ENCODE results near the gene LRG1.
A peak's percentile ranks its signal among the peaks of the same experiment; 100 is the strongest.

The LRG1 gene

DNA sequence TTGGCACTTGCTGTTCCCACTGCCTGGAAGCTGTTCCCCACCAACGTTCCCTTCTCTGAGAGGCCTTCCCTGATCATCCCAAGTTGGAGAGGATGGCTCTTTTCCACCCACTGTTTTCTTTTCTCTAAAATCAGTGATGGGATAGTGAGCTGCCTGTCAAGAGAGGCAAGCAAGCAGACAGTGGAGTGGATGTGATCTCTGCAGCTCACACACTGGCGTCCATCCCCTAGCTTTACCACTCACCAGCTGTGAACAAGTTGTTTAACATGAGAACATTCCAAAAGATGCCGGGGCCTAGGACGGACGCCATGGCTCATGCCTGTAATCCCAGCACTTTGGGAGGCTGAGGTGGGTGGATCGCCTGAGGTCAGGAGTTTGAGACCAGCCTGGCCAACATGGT lies 47.7 kb upstream of the LRG1 start:
- CTCF ChIA-PET: interaction anchor here (0.6 to 4.3 kb wide), 8 partner anchors 10 to 63 kb away, joined by 3 to 19 read pairs (median 4); no protein-coding TSS in a partner anchor
- POLR2A ChIA-PET: interaction anchor here (0.7 kb wide), 1 partner anchor 12 kb away, joined by 3 read pairs; no protein-coding TSS in a partner anchor
- Histone ChIP-seq H3K4me3 (ENCODE audit: low read depth, low read length) (no peak overlapping the region), H3K36me3 (ENCODE audit: control insufficient read depth in 2 of 2, insufficient read depth in 1 of 2, low read length in 2 of 2) (no peaks in the 10 kb centered on the region), H3K9me3 (ENCODE audit: control insufficient read depth, insufficient read depth, low read depth, low read length) (no peaks in the 10 kb centered on the region), H3K27ac (ENCODE audit: extremely low read depth, low read depth, low read length) (no peak overlapping the region), H3K4me1 (ENCODE audit: control insufficient read depth, insufficient read depth, low read length) (no peaks in the 10 kb centered on the region)
- no peak for TF ChIP-seq GFI1B (tag by site-specific recombination; IDR thresholded peaks at IDR 0.05)
- TF ChIP-seq ZNF404 (tag by site-specific recombination; IDR thresholded peaks at IDR 0.05): no peak
- TF ChIP-seq ZBTB8A (tag by site-specific recombination; IDR thresholded peaks at IDR 0.05): no peak
- no peak for TF ChIP-seq ZNF211 (tag by site-specific recombination; IDR thresholded peaks at IDR 0.05; ENCODE audit: low read depth)
- TF ChIP-seq, protein P1, sequence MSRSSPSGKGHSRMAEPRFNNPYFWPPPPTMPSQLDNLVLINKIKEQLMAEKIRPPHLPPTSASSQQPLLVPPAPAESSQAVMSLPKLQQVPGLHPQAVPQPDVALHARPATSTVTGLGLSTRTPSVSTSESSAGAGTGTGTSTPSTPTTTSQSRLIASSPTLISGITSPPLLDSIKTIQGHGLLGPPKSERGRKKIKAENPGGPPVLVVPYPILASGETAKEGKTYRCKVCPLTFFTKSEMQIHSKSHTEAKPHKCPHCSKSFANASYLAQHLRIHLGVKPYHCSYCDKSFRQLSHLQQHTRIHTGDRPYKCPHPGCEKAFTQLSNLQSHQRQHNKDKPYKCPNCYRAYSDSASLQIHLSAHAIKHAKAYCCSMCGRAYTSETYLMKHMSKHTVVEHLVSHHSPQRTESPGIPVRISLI (tag by site-specific recombination; IDR thresholded peaks at IDR 0.05): no peak
- TF ChIP-seq ZNF510 (tag by site-specific recombination; IDR thresholded peaks at IDR 0.05; ENCODE audit: insufficient replicate concordance): no peak
- no peak for TF ChIP-seq ZNF423 (tag by site-specific recombination; IDR thresholded peaks at IDR 0.05)
- no peak for TF ChIP-seq ZFP69B (tag by site-specific recombination; IDR thresholded peaks at IDR 0.05)
- no peak for TF ChIP-seq SCRT2 (tag by site-specific recombination; IDR thresholded peaks at IDR 0.05)
- TF ChIP-seq, protein P2, sequence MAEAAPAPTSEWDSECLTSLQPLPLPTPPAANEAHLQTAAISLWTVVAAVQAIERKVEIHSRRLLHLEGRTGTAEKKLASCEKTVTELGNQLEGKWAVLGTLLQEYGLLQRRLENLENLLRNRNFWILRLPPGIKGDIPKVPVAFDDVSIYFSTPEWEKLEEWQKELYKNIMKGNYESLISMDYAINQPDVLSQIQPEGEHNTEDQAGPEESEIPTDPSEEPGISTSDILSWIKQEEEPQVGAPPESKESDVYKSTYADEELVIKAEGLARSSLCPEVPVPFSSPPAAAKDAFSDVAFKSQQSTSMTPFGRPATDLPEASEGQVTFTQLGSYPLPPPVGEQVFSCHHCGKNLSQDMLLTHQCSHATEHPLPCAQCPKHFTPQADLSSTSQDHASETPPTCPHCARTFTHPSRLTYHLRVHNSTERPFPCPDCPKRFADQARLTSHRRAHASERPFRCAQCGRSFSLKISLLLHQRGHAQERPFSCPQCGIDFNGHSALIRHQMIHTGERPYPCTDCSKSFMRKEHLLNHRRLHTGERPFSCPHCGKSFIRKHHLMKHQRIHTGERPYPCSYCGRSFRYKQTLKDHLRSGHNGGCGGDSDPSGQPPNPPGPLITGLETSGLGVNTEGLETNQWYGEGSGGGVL (tag by site-specific recombination; IDR thresholded peaks at IDR 0.05): no peak
- TF ChIP-seq ZNF747 (tag by site-specific recombination; IDR thresholded peaks at IDR 0.05): no peak
- no peak for TF ChIP-seq ZNF311 (tag by site-specific recombination; IDR thresholded peaks at IDR 0.05; ENCODE audit: borderline replicate concordance)
- no peak for TF ChIP-seq ZNF664 (tag by site-specific recombination; IDR thresholded peaks at IDR 0.05)
- TF ChIP-seq ZNF561 (tag by site-specific recombination; IDR thresholded peaks at IDR 0.05; ENCODE audit: borderline replicate concordance): no peak
- no peak for TF ChIP-seq ZNF677 (tag by site-specific recombination; IDR thresholded peaks at IDR 0.05)
- no peak for TF ChIP-seq ZNF302 (tag by site-specific recombination; IDR thresholded peaks at IDR 0.05; ENCODE audit: low read depth)
- TF ChIP-seq, protein P3, sequence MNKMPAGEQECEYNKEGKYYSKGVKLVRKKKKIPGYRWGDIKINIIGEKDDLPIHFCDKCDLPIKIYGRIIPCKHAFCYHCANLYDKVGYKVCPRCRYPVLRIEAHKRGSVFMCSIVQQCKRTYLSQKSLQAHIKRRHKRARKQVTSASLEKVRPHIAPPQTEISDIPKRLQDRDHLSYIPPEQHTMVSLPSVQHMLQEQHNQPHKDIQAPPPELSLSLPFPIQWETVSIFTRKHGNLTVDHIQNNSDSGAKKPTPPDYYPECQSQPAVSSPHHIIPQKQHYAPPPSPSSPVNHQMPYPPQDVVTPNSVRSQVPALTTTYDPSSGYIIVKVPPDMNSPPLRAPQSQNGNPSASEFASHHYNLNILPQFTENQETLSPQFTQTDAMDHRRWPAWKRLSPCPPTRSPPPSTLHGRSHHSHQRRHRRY (tag by site-specific recombination; IDR thresholded peaks at IDR 0.05): no peak
- TF ChIP-seq, protein P4, sequence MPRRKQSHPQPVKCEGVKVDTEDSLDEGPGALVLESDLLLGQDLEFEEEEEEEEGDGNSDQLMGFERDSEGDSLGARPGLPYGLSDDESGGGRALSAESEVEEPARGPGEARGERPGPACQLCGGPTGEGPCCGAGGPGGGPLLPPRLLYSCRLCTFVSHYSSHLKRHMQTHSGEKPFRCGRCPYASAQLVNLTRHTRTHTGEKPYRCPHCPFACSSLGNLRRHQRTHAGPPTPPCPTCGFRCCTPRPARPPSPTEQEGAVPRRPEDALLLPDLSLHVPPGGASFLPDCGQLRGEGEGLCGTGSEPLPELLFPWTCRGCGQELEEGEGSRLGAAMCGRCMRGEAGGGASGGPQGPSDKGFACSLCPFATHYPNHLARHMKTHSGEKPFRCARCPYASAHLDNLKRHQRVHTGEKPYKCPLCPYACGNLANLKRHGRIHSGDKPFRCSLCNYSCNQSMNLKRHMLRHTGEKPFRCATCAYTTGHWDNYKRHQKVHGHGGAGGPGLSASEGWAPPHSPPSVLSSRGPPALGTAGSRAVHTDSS (tag by site-specific recombination; IDR thresholded peaks at IDR 0.05): no peak
- no peak for TF ChIP-seq ZNF776 (tag by site-specific recombination; IDR thresholded peaks at IDR 0.05; ENCODE audit: borderline replicate concordance)

DNA sequence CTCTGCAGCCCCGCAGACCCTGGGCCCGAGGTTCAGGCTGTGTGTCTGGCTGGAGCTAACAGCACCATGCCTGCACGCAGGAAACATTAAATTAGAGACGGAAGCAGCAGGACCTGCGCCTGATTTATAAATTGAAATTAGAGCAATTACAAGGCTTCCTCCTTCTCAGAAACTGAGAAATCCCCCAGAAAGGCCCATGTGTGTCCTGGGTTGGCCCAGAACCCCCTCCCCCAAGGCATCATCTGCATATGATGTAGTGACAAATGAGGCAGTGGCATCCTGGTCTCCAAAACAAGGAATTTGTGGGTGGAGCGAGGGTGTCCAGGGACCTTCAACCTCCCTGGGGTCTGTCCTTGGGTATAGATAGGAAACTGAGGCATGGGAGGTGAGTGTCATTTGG lies 46.9 kb upstream of the LRG1 start:
- TF ChIP-seq ZNF366 (tag by site-specific recombination; conservative IDR thresholded peaks at IDR 0.05) (no peak), YY2 (tag by site-specific recombination; IDR thresholded peaks at IDR 0.05) (no peak)
- TF ChIP-seq, protein P5, sequence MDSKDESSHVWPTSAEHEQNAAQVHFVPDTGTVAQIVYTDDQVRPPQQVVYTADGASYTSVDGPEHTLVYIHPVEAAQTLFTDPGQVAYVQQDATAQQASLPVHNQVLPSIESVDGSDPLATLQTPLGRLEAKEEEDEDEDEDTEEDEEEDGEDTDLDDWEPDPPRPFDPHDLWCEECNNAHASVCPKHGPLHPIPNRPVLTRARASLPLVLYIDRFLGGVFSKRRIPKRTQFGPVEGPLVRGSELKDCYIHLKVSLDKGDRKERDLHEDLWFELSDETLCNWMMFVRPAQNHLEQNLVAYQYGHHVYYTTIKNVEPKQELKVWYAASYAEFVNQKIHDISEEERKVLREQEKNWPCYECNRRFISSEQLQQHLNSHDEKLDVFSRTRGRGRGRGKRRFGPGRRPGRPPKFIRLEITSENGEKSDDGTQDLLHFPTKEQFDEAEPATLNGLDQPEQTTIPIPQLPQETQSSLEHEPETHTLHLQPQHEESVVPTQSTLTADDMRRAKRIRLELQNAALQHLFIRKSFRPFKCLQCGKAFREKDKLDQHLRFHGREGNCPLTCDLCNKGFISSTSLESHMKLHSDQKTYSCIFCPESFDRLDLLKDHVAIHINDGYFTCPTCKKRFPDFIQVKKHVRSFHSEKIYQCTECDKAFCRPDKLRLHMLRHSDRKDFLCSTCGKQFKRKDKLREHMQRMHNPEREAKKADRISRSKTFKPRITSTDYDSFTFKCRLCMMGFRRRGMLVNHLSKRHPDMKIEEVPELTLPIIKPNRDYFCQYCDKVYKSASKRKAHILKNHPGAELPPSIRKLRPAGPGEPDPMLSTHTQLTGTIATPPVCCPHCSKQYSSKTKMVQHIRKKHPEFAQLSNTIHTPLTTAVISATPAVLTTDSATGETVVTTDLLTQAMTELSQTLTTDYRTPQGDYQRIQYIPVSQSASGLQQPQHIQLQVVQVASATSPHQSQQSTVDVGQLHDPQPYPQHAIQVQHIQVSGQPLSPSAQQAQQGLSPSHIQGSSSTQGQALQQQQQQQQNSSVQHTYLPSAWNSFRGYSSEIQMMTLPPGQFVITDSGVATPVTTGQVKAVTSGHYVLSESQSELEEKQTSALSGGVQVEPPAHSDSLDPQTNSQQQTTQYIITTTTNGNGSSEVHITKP (tag by site-specific recombination; IDR thresholded peaks at IDR 0.05): peak; percentile 70
- Histone ChIP-seq H3K4me1 (ENCODE audit: control insufficient read depth, insufficient read depth, low read length) (no peaks in the 10 kb centered on the region), H3K36me3 (ENCODE audit: control insufficient read depth in 2 of 2, insufficient read depth in 1 of 2, low read length in 2 of 2) (no peaks in the 10 kb centered on the region), H3K27ac (ENCODE audit: extremely low read depth, low read depth, low read length) (no peak overlapping the region), H3K9me3 (ENCODE audit: control insufficient read depth, insufficient read depth, low read depth, low read length) (no peaks in the 10 kb centered on the region), H3K4me3 (ENCODE audit: low read depth, low read length) (no peak overlapping the region)
- ChIA-PET CTCF (interaction anchor here (0.5 to 4.3 kb wide), 9 partner anchors 9 to 62 kb away, joined by 3 to 19 read pairs (median 4); no protein-coding TSS in a partner anchor), POLR2A (interaction anchor here (0.7 kb wide), 1 partner anchor 11 kb away, joined by 3 read pairs; no protein-coding TSS in a partner anchor)
